A549 (cell line): ENCODE data around the gene ZG16B.

Experiments
- BHLHE40 ChIP-seq: IDR thresholded peaks from 2 replicates; pipeline ENCODE4 v1.6.1; 2012; ENCODE audit warnings: low read depth, low read length, inconsistent platforms
- CBX2 ChIP-seq: fragments of 200-600 bp; sonication (generic); IDR thresholded peaks from 2 replicates; pipeline ENCODE4 v1.6.1; 2016; ENCODE audit warnings: low read depth, mild to moderate bottlenecking, borderline replicate concordance
- CTCF ChIP-seq: fragments of >200 bp; sonication (Bioruptor Twin); formaldehyde crosslinking; IDR thresholded peaks from 3 replicates; pipeline ENCODE4 v1.5.1; 2016
- EHF ChIP-seq: fragments of 250-450 bp; sonication (Bioruptor Pico); IDR thresholded peaks from 2 replicates; pipeline ENCODE4 v1.5.0; 2020; ENCODE audit warnings: mild to moderate bottlenecking
- EP300 ChIP-seq, 2 experiments: fragments of >200 bp; sonication (Bioruptor Twin); formaldehyde crosslinking; IDR thresholded peaks; 2 replicates in 1 of 2; 3 replicates in 1 of 2; pipeline ENCODE4 v1.6.1; 2016 to 2017
- FOSL2 ChIP-seq, 2 experiments: fragments of 450-650 bp in 1 of 2; fragments of >200 bp in 1 of 2; sonication (Bioruptor Twin) in 1 of 2; formaldehyde crosslinking; IDR thresholded peaks; 2 replicates each; pipeline versions ENCODE4 v1.5.0 to v1.6.1; 2016 to 2020; ENCODE audit warnings: mild to moderate bottlenecking in 1 of 2, moderate library complexity in 1 of 2
- HOXB5 ChIP-seq: fragments of 250-450 bp; sonication (Bioruptor Pico); IDR thresholded peaks from 2 replicates; pipeline ENCODE4 v1.5.0; 2020; ENCODE audit warnings: mild to moderate bottlenecking, moderate library complexity
- POLR2A ChIP-seq: IDR thresholded peaks from 2 replicates; pipeline ENCODE4 v1.6.1; 2012; ENCODE audit warnings: mild to moderate bottlenecking, low read length
- REST ChIP-seq: fragments of 200-600 bp; sonication (generic); IDR thresholded peaks from 2 replicates; pipeline ENCODE4 v1.6.1; 2016; ENCODE audit warnings: antibody characterized with exemption, mild to moderate bottlenecking, moderate library complexity
- SMC3 ChIP-seq: fragments of >200 bp; sonication (Bioruptor Twin); formaldehyde crosslinking; IDR thresholded peaks from 3 replicates; pipeline ENCODE4 v1.6.1; 2018; ENCODE audit warnings: inconsistent platforms

GRCh38 chr16:2874032-2874911, 44.2 kb downstream of the ZG16B start:
- TF ChIP-seq HOXB5 (no peak), BHLHE40 (no peak), POLR2A (no peak), CTCF (no peak), SMC3 (no peak), REST (no peak), FOSL2 (IDR thresholded peaks at IDR 0.05) (no peak), FOSL2 (CRISPR knock-in tag; IDR thresholded peaks at IDR 0.05) (no peak), EHF (no peak), CBX2 (no peak), EP300 (IDR thresholded peaks at IDR 0.05) (no peak)
